Tibial nerve (tissue), 3 donors: ENCODE results near the gene SYCE3.

ENCODE experiments used
- POLR2A ChIP-seq, 2 donors: fragments of 450-650 bp; IDR thresholded peaks; one replicate each; pipeline ENCODE4 v1.6.1; 2017; ENCODE audit warnings: antibody characterized with exemption in 2 of 2, mild to moderate bottlenecking in 2 of 2, moderate library complexity in 2 of 2
- TF ChIP-seq, protein P1 (sequence below), 5 experiments: fragments of 200-600 bp in 3 of 5; fragments of 450-650 bp in 2 of 5; sonication (generic) in 3 of 5; IDR thresholded peaks; one replicate each; pipeline ENCODE4 v1.5.1; 2016 to 2019; ENCODE audit warnings: antibody characterized with exemption in 5 of 5, mild to moderate bottlenecking in 3 of 5, moderate library complexity in 2 of 5

DNA sequence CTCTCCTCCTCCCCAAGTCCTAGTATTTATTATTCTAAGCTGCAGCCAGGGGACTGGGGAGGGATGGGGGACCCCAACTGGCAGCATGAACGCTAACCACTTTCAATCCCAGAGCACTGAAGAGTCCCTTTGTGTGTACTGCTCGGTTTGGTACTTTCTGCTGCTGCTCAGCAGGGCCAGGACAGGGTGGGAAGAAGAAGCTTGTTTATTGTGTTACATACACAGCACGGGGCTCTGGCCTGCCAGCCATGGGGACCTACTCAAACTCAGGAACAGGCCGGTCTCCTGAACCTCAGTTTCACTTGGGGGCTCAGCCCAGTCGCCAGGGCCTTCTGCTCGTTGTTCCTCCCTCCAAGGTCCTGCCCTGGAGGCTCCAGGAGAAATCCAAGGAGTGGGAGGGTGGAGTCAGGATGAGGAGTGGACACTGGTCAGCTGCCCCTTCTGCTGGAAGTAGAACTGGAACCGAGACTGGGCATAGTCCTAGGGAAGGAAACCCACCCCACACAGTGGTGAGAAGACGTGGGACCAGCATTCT is 16.1 kb upstream of the SYCE3 start:
- TF ChIP-seq, protein P1, sequence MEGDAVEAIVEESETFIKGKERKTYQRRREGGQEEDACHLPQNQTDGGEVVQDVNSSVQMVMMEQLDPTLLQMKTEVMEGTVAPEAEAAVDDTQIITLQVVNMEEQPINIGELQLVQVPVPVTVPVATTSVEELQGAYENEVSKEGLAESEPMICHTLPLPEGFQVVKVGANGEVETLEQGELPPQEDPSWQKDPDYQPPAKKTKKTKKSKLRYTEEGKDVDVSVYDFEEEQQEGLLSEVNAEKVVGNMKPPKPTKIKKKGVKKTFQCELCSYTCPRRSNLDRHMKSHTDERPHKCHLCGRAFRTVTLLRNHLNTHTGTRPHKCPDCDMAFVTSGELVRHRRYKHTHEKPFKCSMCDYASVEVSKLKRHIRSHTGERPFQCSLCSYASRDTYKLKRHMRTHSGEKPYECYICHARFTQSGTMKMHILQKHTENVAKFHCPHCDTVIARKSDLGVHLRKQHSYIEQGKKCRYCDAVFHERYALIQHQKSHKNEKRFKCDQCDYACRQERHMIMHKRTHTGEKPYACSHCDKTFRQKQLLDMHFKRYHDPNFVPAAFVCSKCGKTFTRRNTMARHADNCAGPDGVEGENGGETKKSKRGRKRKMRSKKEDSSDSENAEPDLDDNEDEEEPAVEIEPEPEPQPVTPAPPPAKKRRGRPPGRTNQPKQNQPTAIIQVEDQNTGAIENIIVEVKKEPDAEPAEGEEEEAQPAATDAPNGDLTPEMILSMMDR (IDR thresholded peaks at IDR 0.05): no peak
- peak in 1 of 2 donors; percentile 25 for TF ChIP-seq POLR2A (IDR thresholded peaks at IDR 0.05)
